ENCODE results near the gene RIOK1. TPM values are rescaled to one million over a fixed set of nuclear protein-coding genes. Genes with fewer than 3 reads are reported as not detected.

Gene RIOK1
- total RNA-seq, 1 experiment from 2014 or later, result 39.0 TPM

DNA sequence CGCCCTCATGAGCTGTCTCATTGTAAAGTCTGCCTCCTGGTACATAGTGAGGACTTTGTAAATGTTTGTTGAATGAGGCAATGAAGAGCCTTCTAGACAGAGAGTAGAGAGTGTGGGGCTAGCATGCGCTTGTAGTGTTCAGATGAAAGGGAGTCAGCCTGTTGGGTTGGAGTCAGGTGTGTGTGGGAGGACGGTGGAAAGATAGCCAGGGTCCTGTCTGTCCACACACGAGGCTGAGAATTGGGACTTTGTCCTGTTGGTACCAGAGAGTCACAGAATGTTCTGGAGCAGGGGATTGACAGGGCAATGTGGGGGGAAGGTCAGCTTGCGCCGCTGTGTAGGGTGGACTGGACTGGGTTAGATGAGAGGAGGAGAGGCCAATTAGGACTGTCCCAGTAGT is 58.6 kb downstream of the RIOK1 start:
- ChIA-PET POLR2A (no interaction called here), CTCF (no interaction called here), RAD21 (ENCODE audit: low non-redundant PET in 1 of 2, low total read pairs in 2 of 2, uncharacterized antibody in 2 of 2, unreplicated experiment in 2 of 2) (no interaction called here)
- Histone ChIP-seq H3K27ac (ENCODE audit: low read depth, low read length) (no peak overlapping the region), H3K36me3 (ENCODE audit: control insufficient read depth in 1 of 2, insufficient read depth in 2 of 2, low read length in 2 of 2) (no peaks in the 10 kb centered on the region), H3K9ac (ENCODE audit: low read length) (no peak overlapping the region), H3K79me2 (ENCODE audit: insufficient read depth, low read length) (no peaks in the 10 kb centered on the region), H3K27me3 (ENCODE audit: insufficient read depth, low read length) (no peaks in the 10 kb centered on the region), H3K4me3 (replicated peaks in 1 of 2; ENCODE audit: low read depth in 1 of 2, low read length in 2 of 2) (no peak overlapping the region), H3K4me1 (ENCODE audit: control insufficient read depth in 1 of 2, insufficient read depth in 2 of 2, low read length in 2 of 2) (no peaks in the 10 kb centered on the region), H3K9me2 (ENCODE audit: insufficient read depth) (no peaks in the 10 kb centered on the region), H4K20me1 (ENCODE audit: insufficient read depth) (no peaks in the 10 kb centered on the region), H2AFZ (ENCODE audit: low read depth, low read length, poor library complexity, severe bottlenecking) (no peak overlapping the region), H3K9me3 (ENCODE audit: control insufficient read depth in 1 of 2, insufficient read depth in 1 of 2, low read depth in 1 of 2, low read length in 2 of 2) (no peaks in the 10 kb centered on the region), H3K4me2 (ENCODE audit: low read length) (no peak overlapping the region)
- intact Hi-C loops (cut with micrococcal nuclease), result no loop called here
- DNase-seq (ENCODE audit: low read depth, low spot score) (no peak), ATAC-seq (no peak)
- TF ChIP-seq SIN3A (IDR thresholded peaks at IDR 0.05; ENCODE audit: low read depth) (no peak), CBX3 (IDR thresholded peaks at IDR 0.05; ENCODE audit: low read depth) (no peak), RAD21 (IDR thresholded peaks at IDR 0.05; ENCODE audit: low read depth) (no peak), POLR2AphosphoS5 (IDR thresholded peaks at IDR 0.05; ENCODE audit: low read depth, low read length) (no peak), ELF1 (IDR thresholded peaks at IDR 0.05; ENCODE audit: borderline replicate concordance, low read depth) (no peak), YY1 (IDR thresholded peaks at IDR 0.05; ENCODE audit: extremely low read depth, insufficient replicate concordance, low read depth, low read length) (no peak), TCF7L2 (IDR thresholded peaks at IDR 0.05; ENCODE audit: borderline replicate concordance, extremely low read depth, insufficient read depth, insufficient read length) (no peak)
- TF ChIP-seq, protein P1, sequence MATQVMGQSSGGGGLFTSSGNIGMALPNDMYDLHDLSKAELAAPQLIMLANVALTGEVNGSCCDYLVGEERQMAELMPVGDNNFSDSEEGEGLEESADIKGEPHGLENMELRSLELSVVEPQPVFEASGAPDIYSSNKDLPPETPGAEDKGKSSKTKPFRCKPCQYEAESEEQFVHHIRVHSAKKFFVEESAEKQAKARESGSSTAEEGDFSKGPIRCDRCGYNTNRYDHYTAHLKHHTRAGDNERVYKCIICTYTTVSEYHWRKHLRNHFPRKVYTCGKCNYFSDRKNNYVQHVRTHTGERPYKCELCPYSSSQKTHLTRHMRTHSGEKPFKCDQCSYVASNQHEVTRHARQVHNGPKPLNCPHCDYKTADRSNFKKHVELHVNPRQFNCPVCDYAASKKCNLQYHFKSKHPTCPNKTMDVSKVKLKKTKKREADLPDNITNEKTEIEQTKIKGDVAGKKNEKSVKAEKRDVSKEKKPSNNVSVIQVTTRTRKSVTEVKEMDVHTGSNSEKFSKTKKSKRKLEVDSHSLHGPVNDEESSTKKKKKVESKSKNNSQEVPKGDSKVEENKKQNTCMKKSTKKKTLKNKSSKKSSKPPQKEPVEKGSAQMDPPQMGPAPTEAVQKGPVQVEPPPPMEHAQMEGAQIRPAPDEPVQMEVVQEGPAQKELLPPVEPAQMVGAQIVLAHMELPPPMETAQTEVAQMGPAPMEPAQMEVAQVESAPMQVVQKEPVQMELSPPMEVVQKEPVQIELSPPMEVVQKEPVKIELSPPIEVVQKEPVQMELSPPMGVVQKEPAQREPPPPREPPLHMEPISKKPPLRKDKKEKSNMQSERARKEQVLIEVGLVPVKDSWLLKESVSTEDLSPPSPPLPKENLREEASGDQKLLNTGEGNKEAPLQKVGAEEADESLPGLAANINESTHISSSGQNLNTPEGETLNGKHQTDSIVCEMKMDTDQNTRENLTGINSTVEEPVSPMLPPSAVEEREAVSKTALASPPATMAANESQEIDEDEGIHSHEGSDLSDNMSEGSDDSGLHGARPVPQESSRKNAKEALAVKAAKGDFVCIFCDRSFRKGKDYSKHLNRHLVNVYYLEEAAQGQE (IDR thresholded peaks at IDR 0.05; ENCODE audit: low read depth), result no peak
- TF ChIP-seq, protein P2, sequence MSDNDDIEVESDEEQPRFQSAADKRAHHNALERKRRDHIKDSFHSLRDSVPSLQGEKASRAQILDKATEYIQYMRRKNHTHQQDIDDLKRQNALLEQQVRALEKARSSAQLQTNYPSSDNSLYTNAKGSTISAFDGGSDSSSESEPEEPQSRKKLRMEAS (IDR thresholded peaks at IDR 0.05), result no peak
- TF ChIP-seq, protein P3, sequence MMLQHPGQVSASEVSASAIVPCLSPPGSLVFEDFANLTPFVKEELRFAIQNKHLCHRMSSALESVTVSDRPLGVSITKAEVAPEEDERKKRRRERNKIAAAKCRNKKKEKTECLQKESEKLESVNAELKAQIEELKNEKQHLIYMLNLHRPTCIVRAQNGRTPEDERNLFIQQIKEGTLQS (IDR thresholded peaks at IDR 0.05), result no peak
- no TSS peak for BruUV-seq (replicated peaks)
